Measurements from ENCODE around the gene KIF26B.

KIF26B gene

DNA sequence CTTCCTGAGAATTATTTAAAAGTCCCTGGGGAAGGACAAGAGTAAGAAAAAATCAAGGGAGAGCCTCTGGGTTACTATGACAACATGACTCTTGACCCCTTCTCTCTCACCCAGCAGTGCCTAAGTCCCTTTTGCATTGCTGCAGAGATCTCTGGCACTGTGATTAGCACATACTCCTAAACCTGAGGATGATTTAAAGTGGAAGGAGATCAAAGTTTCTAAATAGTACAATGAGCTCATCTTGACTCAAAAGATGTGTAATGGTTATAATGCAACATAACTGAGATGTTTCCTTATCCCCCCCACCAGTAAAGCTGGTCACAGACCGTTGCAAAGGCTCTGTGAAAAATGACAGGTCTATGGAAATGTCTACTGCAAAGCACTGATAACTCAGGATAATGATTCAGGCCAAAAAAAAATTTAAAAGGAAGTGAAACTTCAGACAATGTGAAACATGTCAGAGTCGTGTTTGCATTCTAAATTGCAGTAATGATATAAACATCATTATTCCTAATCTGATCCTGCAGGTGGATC, 519.2 kb downstream of the KIF26B start:
- in situ Hi-C loops (cut with HindIII; ENCODE audit: low pct_ligation_motif_present, low pct_unique_long_range_greater_than_20kb, low sequenced_read_pairs): no loop called here
- no peak for DNase-seq

GRCh38 chr1:245677461-245678240, 522.9 kb downstream of the KIF26B start:
- in situ Hi-C loops (cut with HindIII; ENCODE audit: low pct_ligation_motif_present, low pct_unique_long_range_greater_than_20kb, low sequenced_read_pairs): no loop called here
- no peak for DNase-seq

DNA sequence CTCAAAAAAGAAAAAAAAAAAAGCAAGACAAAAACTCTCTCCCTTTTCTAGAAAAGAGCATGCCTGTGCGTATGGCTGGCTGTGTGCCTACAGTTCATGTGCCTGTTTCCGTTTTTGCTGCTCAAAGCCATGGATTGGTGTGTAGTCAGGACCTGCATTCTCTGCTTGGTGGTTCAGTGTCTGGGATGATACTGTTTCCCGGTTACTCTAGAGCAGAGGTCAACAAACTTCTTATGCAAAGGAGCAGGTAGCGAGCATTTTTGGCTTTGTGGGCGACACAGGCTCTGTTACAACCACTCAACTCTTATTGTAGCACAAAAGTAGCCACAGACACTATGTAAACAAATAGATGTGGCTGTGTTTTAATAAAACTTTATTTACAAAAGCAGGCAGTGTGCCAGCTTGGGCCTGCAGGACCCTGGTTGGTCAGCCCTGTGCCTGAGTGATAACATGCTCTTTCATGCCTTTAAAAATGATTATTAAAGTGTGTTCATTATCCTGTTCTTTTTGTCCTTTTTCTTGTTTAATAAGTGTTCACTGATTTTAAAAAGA, 524.2 kb downstream of the KIF26B start:
- no peak for DNase-seq
- in situ Hi-C loops (cut with HindIII; ENCODE audit: low pct_ligation_motif_present, low pct_unique_long_range_greater_than_20kb, low sequenced_read_pairs): no loop called here

- DNase-seq: no peak
These were observed 525.3 kb downstream of the KIF26B start for GRCh38 chr1:245679821-245680780.

DNA sequence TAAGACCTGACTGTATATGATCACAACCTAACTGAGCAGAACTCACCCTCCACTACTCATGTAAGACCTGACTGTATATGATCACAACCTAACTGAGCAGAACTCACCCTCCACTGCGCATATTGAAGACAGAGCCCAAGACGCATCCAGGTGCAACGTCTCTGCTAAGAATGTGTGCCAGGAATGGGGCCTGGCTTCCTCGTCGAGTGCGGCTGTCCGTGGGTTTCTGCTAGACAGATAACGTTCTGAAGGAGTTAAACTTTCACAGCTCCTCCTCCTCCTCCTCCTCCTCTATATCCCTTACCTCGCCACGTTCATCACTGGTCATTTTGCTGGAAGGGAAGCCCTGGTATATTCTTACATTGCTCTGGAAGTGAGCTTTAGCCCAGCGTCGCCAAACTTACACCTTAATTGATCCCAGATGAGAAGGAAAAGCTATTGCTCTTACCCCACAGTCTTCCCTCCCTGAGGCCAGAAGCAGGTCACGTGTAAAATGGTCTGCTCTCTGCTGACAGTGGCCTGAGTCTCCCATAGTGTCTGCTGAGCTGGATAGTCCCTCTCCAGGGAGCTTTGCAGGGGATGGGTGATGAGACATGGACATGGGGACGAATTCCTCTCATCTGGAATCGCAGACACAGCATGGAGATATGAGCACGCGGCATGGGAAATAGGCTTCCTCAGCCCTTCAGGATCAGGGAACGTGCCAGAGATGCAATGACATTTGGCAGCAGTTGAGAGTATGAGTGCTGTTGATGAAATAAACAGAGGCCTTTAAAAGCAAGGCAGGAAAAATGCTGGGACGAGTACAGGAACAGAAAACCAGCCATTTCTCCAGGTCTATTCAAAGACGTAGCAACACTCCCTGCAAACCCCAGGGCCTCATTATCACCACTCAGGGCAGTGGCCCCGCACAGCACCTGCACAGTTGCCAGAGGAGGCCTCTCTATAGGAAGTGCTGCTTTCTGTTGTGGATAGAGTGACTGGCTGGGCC, 528.1 kb downstream of the KIF26B start:
- DNase-seq: no peak
- in situ Hi-C loops (cut with HindIII; ENCODE audit: low pct_ligation_motif_present, low pct_unique_long_range_greater_than_20kb, low sequenced_read_pairs): no loop called here

More at GRCh38 chr1:245679821-245680780, 525.3 kb downstream of the KIF26B start:
- in situ Hi-C loops (cut with HindIII; ENCODE audit: low pct_ligation_motif_present, low pct_unique_long_range_greater_than_20kb, low sequenced_read_pairs): no loop called here

- in situ Hi-C loops (cut with HindIII; ENCODE audit: low pct_ligation_motif_present, low pct_unique_long_range_greater_than_20kb, low sequenced_read_pairs): no loop called here
These were observed 528.9 kb downstream of the KIF26B start for GRCh38 chr1:245683676-245684075.

DNA sequence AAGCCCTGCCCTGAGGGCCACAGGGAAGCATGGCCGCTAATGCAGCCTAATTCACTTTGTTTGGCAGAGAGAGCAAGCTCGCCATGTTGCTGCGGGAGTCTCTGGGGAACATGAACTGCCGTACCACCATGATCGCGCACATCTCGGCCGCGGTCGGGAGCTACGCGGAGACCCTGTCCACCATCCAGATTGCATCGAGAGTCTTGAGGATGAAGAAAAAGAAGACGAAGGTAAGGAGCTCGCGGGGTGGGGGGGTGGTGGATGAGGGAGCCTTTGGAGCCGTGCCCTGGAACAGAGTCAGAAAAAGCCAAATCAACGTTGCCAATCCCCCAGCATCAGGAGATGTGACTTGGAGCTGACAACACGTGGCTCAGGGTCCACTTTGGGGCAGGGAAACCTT, 529.4 kb downstream of the KIF26B start:
- DNase-seq: no peak

More at GRCh38 chr1:245683676-245684075, 528.9 kb downstream of the KIF26B start:
- no peak for DNase-seq

GRCh38 chr1:245684571-245684970, 529.8 kb downstream of the KIF26B start:
- in situ Hi-C loops (cut with HindIII; ENCODE audit: low pct_ligation_motif_present, low pct_unique_long_range_greater_than_20kb, low sequenced_read_pairs): no loop called here
- no peak for DNase-seq

More for the DNA sequence above, 529.4 kb downstream of the KIF26B start:
- in situ Hi-C loops (cut with HindIII; ENCODE audit: low pct_ligation_motif_present, low pct_unique_long_range_greater_than_20kb, low sequenced_read_pairs): no loop called here

- DNase-seq: no peak
- in situ Hi-C loops (cut with HindIII; ENCODE audit: low pct_ligation_motif_present, low pct_unique_long_range_greater_than_20kb, low sequenced_read_pairs): no loop called here
These were observed 530.5 kb downstream of the KIF26B start for GRCh38 chr1:245685111-245685810.

GRCh38 chr1:245686006-245686405, 531.2 kb downstream of the KIF26B start:
- DNase-seq: no peak
- in situ Hi-C loops (cut with HindIII; ENCODE audit: low pct_ligation_motif_present, low pct_unique_long_range_greater_than_20kb, low sequenced_read_pairs): no loop called here

DNA sequence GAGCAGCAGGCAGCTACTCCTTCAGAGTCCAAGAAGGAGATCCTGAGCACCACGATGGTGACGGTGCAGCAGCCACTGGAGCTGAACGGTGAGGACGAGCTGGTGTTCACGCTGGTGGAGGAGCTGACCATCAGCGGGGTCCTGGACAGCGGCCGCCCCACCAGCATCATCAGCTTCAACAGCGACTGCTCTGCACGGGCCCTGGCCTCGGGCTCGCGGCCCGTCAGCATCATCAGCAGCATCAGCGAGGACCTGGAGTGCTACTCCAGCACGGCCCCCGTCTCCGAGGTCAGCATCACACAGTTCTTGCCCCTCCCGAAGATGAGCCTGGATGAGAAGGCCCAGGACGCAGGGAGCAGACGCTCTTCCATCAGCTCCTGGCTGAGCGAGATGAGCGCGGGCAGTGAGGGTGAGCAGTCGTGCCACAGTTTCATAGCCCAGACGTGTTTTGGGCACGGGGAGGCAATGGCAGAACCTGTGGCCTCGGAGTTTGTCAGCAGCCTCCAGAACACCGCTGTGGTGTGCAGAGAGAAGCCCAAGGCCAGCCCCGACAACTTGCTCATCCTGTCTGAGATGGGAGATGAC, 531.8 kb downstream of the KIF26B start:
- DNase-seq: no peak
- in situ Hi-C loops (cut with HindIII; ENCODE audit: low pct_ligation_motif_present, low pct_unique_long_range_greater_than_20kb, low sequenced_read_pairs): no loop called here

GRCh38 chr1:245687152-245687635, 532.4 kb downstream of the KIF26B start:
- no peak for DNase-seq
- in situ Hi-C loops (cut with HindIII; ENCODE audit: low pct_ligation_motif_present, low pct_unique_long_range_greater_than_20kb, low sequenced_read_pairs): no loop called here

- in situ Hi-C loops (cut with HindIII; ENCODE audit: low pct_ligation_motif_present, low pct_unique_long_range_greater_than_20kb, low sequenced_read_pairs): no loop called here
- peak; percentile 6 for DNase-seq
These were observed 533.1 kb downstream of the KIF26B start for GRCh38 chr1:245687636-245688535.

- no peak for DNase-seq
- in situ Hi-C loops (cut with HindIII; ENCODE audit: low pct_ligation_motif_present, low pct_unique_long_range_greater_than_20kb, low sequenced_read_pairs): no loop called here
These were observed 534.0 kb downstream of the KIF26B start for GRCh38 chr1:245688536-245689453.

GRCh38 chr1:245690156-245690690, 535.4 kb downstream of the KIF26B start:
- in situ Hi-C loops (cut with HindIII; ENCODE audit: low pct_ligation_motif_present, low pct_unique_long_range_greater_than_20kb, low sequenced_read_pairs): no loop called here
- no peak for DNase-seq
